ENCODE results near the gene PCDH8. TPM values are rescaled to one million over a fixed set of nuclear protein-coding genes. Genes with fewer than 3 reads are reported as not detected.

PCDH8 gene
- total and polyA plus RNA-seq, 2 of the 4 experiments (the other 2 are of a cell fraction), result not detected

DNA sequence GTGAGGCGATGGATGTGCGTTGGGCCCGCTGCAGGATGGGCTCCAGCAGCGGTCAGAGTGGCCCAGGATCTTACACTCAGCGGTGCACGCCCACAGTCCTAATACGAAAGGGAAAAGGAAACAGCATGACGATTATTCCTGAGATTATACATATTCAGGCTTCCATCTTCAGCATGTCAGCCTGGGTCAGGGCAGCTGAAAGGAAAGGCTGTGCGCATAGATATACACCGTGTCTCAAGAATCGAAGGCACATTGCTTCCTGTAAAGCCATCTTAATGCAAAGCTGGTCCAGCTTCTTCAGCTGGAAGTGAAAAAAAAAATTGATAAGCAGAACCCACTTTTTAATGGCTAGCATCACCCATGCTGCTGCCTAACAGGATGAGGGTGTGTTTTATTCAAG, 3.6 kb downstream of the PCDH8 start:
- no peak overlapping the region for H4K8ac ChIP-seq (ENCODE audit: low read depth in 2 of 2, low read length in 2 of 2)
- TF ChIP-seq, protein P1, sequence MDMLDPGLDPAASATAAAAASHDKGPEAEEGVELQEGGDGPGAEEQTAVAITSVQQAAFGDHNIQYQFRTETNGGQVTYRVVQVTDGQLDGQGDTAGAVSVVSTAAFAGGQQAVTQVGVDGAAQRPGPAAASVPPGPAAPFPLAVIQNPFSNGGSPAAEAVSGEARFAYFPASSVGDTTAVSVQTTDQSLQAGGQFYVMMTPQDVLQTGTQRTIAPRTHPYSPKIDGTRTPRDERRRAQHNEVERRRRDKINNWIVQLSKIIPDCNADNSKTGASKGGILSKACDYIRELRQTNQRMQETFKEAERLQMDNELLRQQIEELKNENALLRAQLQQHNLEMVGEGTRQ (IDR thresholded peaks at IDR 0.05; ENCODE audit: low read depth, low read length), result no peak
- TF ChIP-seq POLR2A (IDR thresholded peaks at IDR 0.05; ENCODE audit: low read depth, low read length) (no peak), RFX5 (IDR thresholded peaks at IDR 0.05; ENCODE audit: low read depth, low read length) (no peak), NFE2L2 (IDR thresholded peaks at IDR 0.05; ENCODE audit: low read depth, low read length) (no peak), MAZ (IDR thresholded peaks at IDR 0.05; ENCODE audit: borderline replicate concordance, low read depth, low read length) (no peak), FOS (IDR thresholded peaks at IDR 0.05; ENCODE audit: low read depth, low read length) (no peak)
- H3K9me3 ChIP-seq (ENCODE audit: control insufficient read depth, insufficient read depth, low read length), result peaks cover 16% of the 10 kb centered on the region; the same call in 1 of the 2 replicates
- H2BK120ac ChIP-seq (ENCODE audit: low read depth, low read length), result no peak overlapping the region
- H3K4ac ChIP-seq (ENCODE audit: low read depth, low read length), result no peak overlapping the region
- 72% methylated on average over 8 of the region's 11 CpGs; no CpG with 5 or more reads in 1 of the 2 experiments for WGBS, 2 experiments (ENCODE audit: extremely low coverage in 2 of 2, insufficient read length in 1 of 2)
- H4K5ac ChIP-seq (ENCODE audit: low read depth, low read length), result no peak overlapping the region
- no peak overlapping the region for H2AK5ac ChIP-seq (ENCODE audit: low read depth, low read length)
- H3K36me3 ChIP-seq (ENCODE audit: control insufficient read depth, insufficient read depth, low read length), result no peaks in the 10 kb centered on the region
- no peak overlapping the region for H2BK20ac ChIP-seq (ENCODE audit: low read depth, low read length)
- H3K79me1 ChIP-seq (ENCODE audit: low read depth in 1 of 2, low read length in 2 of 2), result no peaks in the 10 kb centered on the region
- in situ Hi-C loops (cut with MboI; ENCODE audit: low sequenced_read_pairs), result no loop called here
- H3K9me1 ChIP-seq (ENCODE audit: insufficient read depth, low read length), result no peaks in the 10 kb centered on the region
- H3K27ac ChIP-seq (ENCODE audit: insufficient read depth, low read length), result no peak overlapping the region
- no TSS peak for BruUV-seq (replicated peaks)
- dilution Hi-C loops (cut with HindIII; ENCODE audit: low sequenced_read_pairs, unreplicated experiment), result no loop called here
- H3K14ac ChIP-seq (replicated peaks; ENCODE audit: low read depth, low read length), result no peak overlapping the region
- H2BK5ac ChIP-seq (ENCODE audit: low read depth, low read length, poor library complexity, severe bottlenecking), result no peak overlapping the region
- ATAC-seq (ENCODE audit: low read depth) (no peak), DNase-seq (no peak)
- H3K4me3 ChIP-seq (ENCODE audit: insufficient read depth, low read depth, low read length), result no peak overlapping the region
- ChIA-PET POLR2A (ENCODE audit: unreplicated experiment) (no interaction called here), CTCF (no interaction called here)
- no peak overlapping the region for H3K56ac ChIP-seq (ENCODE audit: extremely low read depth, insufficient read depth, low read length)
- H3K4me2 ChIP-seq (ENCODE audit: low read depth, low read length), result no peak overlapping the region
- H4K91ac ChIP-seq (ENCODE audit: insufficient read depth, low read depth, low read length), result no peak overlapping the region
- H3K23ac ChIP-seq (ENCODE audit: low read depth, low read length), result no peak overlapping the region
- peaks cover 42% of the 10 kb centered on the region for H3K27me3 ChIP-seq (ENCODE audit: control insufficient read depth, insufficient read depth, low read length)
- no peak overlapping the region for H2AK9ac ChIP-seq (replicated peaks; ENCODE audit: low read depth, low read length, poor library complexity)
- H3K4me1 ChIP-seq (ENCODE audit: control insufficient read depth, insufficient read depth, low read length), result no peaks in the 10 kb centered on the region
- intact Hi-C loops (cut with micrococcal nuclease), result no loop called here
- H3K18ac ChIP-seq (ENCODE audit: low read depth, low read length), result no peak overlapping the region
- no peak overlapping the region for H2AFZ ChIP-seq (replicated peaks; ENCODE audit: low read length, poor library complexity)
- no peak overlapping the region for H2BK15ac ChIP-seq (ENCODE audit: low read depth, low read length)
- H3K9ac ChIP-seq (ENCODE audit: low read depth, low read length), result no peak overlapping the region
- no peaks in the 10 kb centered on the region for H4K20me1 ChIP-seq (ENCODE audit: insufficient read depth, low read length)
